ENCODE measurements around the gene KRTAP3-2. TPM values are rescaled to one million over a fixed set of nuclear protein-coding genes. Genes with fewer than 3 reads are reported as not detected.
A peak's percentile ranks its signal among the peaks of the same experiment; 100 is the strongest.

The KRTAP3-2 gene
- total RNA-seq, 1 experiment from 2014 or later: not detected

DNA sequence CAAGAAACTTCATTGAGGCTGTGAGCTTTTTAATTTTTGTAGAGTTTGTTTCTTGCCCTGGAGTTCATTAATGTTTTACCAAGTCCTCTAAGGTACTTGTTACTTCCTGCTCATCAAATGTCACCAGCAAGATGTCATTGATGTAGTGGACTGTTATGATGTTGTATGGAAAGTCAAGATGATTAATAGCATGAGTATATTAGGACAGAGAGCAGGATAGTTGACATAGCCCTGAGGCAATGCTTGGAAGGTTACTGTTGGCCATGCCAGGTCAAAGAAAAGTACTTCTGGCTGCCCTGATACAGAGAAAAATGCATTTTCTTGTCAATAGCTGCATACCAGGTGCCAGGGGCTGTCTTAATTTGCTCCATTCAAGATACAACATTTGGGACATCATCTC lies 20.6 kb upstream of the KRTAP3-2 start:
- H3K27ac ChIP-seq: peak overlapping the region; percentile 46; the same call in 1 of the 2 replicates
- H3K36me3 ChIP-seq (ENCODE audit: low read depth): no peaks in the 10 kb centered on the region
- H3K9me2 ChIP-seq (ENCODE audit: insufficient read depth): no peaks in the 10 kb centered on the region
- H3K4me3 ChIP-seq: no peak overlapping the region
- H3F3A ChIP-seq (ENCODE audit: insufficient read depth, low read depth): peaks cover 19% of the 10 kb centered on the region
- peak overlapping the region; percentile 5 for H3K4me2 ChIP-seq
- H3K27me3 ChIP-seq (ENCODE audit: insufficient read depth, low read depth): no peaks in the 10 kb centered on the region
- H4K20me1 ChIP-seq (ENCODE audit: insufficient read depth): no peaks in the 10 kb centered on the region
- peak; percentile 34 to 90 for DNase-seq
- H3K9me3 ChIP-seq (ENCODE audit: insufficient read depth, low read depth): peaks cover 13% of the 10 kb centered on the region; the same call in 1 of the 2 replicates
- TF ChIP-seq, protein P1, sequence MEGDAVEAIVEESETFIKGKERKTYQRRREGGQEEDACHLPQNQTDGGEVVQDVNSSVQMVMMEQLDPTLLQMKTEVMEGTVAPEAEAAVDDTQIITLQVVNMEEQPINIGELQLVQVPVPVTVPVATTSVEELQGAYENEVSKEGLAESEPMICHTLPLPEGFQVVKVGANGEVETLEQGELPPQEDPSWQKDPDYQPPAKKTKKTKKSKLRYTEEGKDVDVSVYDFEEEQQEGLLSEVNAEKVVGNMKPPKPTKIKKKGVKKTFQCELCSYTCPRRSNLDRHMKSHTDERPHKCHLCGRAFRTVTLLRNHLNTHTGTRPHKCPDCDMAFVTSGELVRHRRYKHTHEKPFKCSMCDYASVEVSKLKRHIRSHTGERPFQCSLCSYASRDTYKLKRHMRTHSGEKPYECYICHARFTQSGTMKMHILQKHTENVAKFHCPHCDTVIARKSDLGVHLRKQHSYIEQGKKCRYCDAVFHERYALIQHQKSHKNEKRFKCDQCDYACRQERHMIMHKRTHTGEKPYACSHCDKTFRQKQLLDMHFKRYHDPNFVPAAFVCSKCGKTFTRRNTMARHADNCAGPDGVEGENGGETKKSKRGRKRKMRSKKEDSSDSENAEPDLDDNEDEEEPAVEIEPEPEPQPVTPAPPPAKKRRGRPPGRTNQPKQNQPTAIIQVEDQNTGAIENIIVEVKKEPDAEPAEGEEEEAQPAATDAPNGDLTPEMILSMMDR (conservative IDR thresholded peaks at IDR 0.05): no peak
- TF ChIP-seq EZH2 (IDR thresholded peaks at IDR 0.05; ENCODE audit: low read depth): no peak
- peaks cover 30% of the 10 kb centered on the region for H3K4me1 ChIP-seq (replicated peaks; ENCODE audit: insufficient read depth)
- POLR2A ChIA-PET (ENCODE audit: unreplicated experiment): interaction anchor here (0.5 to 0.7 kb wide), 2 partner anchors 16 to 484 kb away, joined by 3 read pairs; no protein-coding TSS in a partner anchor
- CTCF ChIA-PET: interaction anchor here (0.7 kb wide), 1 partner anchor 32 kb away, joined by 3 read pairs; no protein-coding TSS in a partner anchor
- H3K79me2 ChIP-seq (ENCODE audit: low read depth): no peaks in the 10 kb centered on the region
- BruUV-seq (replicated peaks): no TSS peak
- H2AFZ ChIP-seq: no peak overlapping the region
- intact Hi-C loops (cut with micrococcal nuclease; ENCODE audit: unreplicated experiment): loop anchor here (2.0 kb wide), 1 partner anchor 62 kb away; no protein-coding TSS in a partner anchor

DNA sequence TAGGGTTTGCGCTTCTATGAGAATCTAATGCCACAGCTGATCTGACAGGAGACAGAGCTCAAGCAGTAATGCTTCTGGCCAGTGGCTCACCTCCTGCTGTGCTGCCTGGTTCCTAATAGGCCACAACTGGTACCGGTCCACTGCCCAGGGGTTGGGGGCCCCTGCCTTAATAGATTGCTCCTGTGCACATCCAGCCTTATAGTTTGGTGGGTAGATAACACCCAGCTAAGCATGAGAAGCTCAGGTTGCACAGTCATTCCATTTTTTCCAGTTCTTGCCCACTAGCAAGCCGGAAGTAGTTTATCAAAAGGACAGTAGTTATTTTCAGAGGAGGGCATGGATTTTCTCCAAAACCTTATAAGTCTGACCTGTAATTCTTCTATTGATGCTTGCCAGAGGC lies 19.7 kb upstream of the KRTAP3-2 start:
- no peaks in the 10 kb centered on the region for H3K79me2 ChIP-seq (ENCODE audit: low read depth)
- no peak for TF ChIP-seq EZH2 (IDR thresholded peaks at IDR 0.05; ENCODE audit: low read depth)
- TF ChIP-seq, protein P1 (conservative IDR thresholded peaks at IDR 0.05): no peak
- no peak overlapping the region for H2AFZ ChIP-seq
- no peaks in the 10 kb centered on the region for H3K9me2 ChIP-seq (ENCODE audit: insufficient read depth)
- CTCF ChIA-PET: no interaction called here
- intact Hi-C loops (cut with micrococcal nuclease; ENCODE audit: unreplicated experiment): no loop called here
- H3K27me3 ChIP-seq (ENCODE audit: insufficient read depth, low read depth): no peaks in the 10 kb centered on the region
- peaks cover 39% of the 10 kb centered on the region for H3K4me1 ChIP-seq (replicated peaks; ENCODE audit: insufficient read depth)
- peaks cover 19% of the 10 kb centered on the region for H3F3A ChIP-seq (ENCODE audit: insufficient read depth, low read depth)
- no TSS peak for BruUV-seq (replicated peaks)
- H3K36me3 ChIP-seq (ENCODE audit: low read depth): no peaks in the 10 kb centered on the region
- no peak overlapping the region for H3K4me3 ChIP-seq
- H3K27ac ChIP-seq: no peak overlapping the region
- peaks cover 13% of the 10 kb centered on the region; the same call in 1 of the 2 replicates for H3K9me3 ChIP-seq (ENCODE audit: insufficient read depth, low read depth)
- H4K20me1 ChIP-seq (ENCODE audit: insufficient read depth): no peaks in the 10 kb centered on the region
- H3K4me2 ChIP-seq: no peak overlapping the region
- DNase-seq: no peak
- POLR2A ChIA-PET (ENCODE audit: unreplicated experiment): no interaction called here

DNA sequence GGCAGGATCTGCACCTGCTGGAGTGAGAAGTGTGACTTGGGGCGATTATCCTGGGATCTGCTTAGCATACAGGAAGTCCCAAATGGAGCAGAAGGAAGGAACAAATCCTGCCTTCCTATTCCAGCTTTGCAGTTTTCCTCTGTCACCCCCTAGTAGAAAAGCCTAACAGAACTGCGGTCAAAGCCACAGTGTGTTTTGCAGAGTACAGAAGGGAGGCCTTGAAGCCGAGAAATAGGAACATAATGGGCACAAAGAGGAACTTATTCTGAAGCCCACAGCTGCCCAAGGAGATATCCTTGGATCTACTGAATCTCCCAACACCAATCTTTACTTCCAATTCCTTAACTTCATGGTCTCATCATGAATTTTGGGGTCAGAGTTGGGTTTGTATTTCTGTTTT lies 18.8 kb upstream of the KRTAP3-2 start:
- ChIA-PET POLR2A (ENCODE audit: unreplicated experiment) (no interaction called here), CTCF (no interaction called here)
- no TSS peak for BruUV-seq (replicated peaks)
- Histone ChIP-seq H3K79me2 (ENCODE audit: low read depth) (no peaks in the 10 kb centered on the region), H3K9me3 (ENCODE audit: insufficient read depth, low read depth) (peaks cover 8% of the 10 kb centered on the region; the same call in 1 of the 2 replicates), H3K4me1 (replicated peaks; ENCODE audit: insufficient read depth) (peaks cover 48% of the 10 kb centered on the region), H3F3A (ENCODE audit: insufficient read depth, low read depth) (peaks cover 27% of the 10 kb centered on the region), H2AFZ (no peak overlapping the region), H3K36me3 (ENCODE audit: low read depth) (no peaks in the 10 kb centered on the region), H3K4me3 (no peak overlapping the region), H3K27me3 (ENCODE audit: insufficient read depth, low read depth) (no peaks in the 10 kb centered on the region), H3K27ac (no peak overlapping the region), H3K4me2 (no peak overlapping the region), H3K9me2 (ENCODE audit: insufficient read depth) (no peaks in the 10 kb centered on the region), H4K20me1 (ENCODE audit: insufficient read depth) (no peaks in the 10 kb centered on the region)
- DNase-seq: no peak
- TF ChIP-seq, protein P1 (conservative IDR thresholded peaks at IDR 0.05): no peak
- no peak for TF ChIP-seq EZH2 (IDR thresholded peaks at IDR 0.05; ENCODE audit: low read depth)
- intact Hi-C loops (cut with micrococcal nuclease; ENCODE audit: unreplicated experiment): no loop called here
